SK-N-SH treated with all-trans-retinoic acid at 6 μM for 48 hours (cell line): Measurements from ENCODE around the gene EDC3.
"Not testable (repeated sequence)": the region's sequence is repeated elsewhere in the genome, so short reads cannot be mapped to it uniquely, and the experiment has no call there.

Source experiments
- ARNTL ChIP-seq: fragments of 450-650 bp; formaldehyde crosslinking; IDR thresholded peaks from 2 replicates; pipeline ENCODE4 v1.5.0; 2020; ENCODE audit warnings: low read depth, mild to moderate bottlenecking, moderate library complexity, borderline replicate concordance
- PATZ1 ChIP-seq: fragments of 250-450 bp; sonication (Bioruptor Pico); IDR thresholded peaks from 2 replicates; pipeline ENCODE4 v1.8.0; 2020; ENCODE audit warnings: mild to moderate bottlenecking, moderate library complexity, borderline replicate concordance
- RARB ChIP-seq: fragments of 250-450 bp; sonication (Bioruptor Pico); IDR thresholded peaks from 2 replicates; pipeline ENCODE4 v1.8.0; 2021; ENCODE audit warnings: mild to moderate bottlenecking, moderate library complexity

- not testable (repeated sequence) for TF ChIP-seq RARB; ARNTL (CRISPR knock-in tag); PATZ1 (CRISPR knock-in tag)
Measured at GRCh38 chr15:74728699-74729098, 32.9 kb upstream of the EDC3 start.
